Lung (tissue), 12 donors: ENCODE results near the gene SIRT6. TPM values are rescaled to one million over a fixed set of nuclear protein-coding genes. Genes with fewer than 3 reads are reported as not detected.

Source experiments
- ATAC-seq: fragments of 200-7000 bp; cut with Tn5 transposase; one replicate; pipeline ENCODE4 v1.9.1; 2020; ENCODE audit warnings: moderate number of reproducible peaks; ENCODE audit not compliant: insufficient read depth, low FRiP score
- DNase-seq, 3 donors: peaks; one replicate each; pipeline ENCODE4 v3.0.0-alpha.2; 2013 to 2017
- H3K27ac ChIP-seq, 2 donors: one replicate each; pipeline ENCODE4 v1.5.1; 2013; ENCODE audit warnings: mild to moderate bottlenecking in 2 of 2, moderate library complexity in 2 of 2, control low read depth in 1 of 2, inconsistent platforms in 1 of 2, low read depth in 1 of 2, low read length in 1 of 2
- H3K27me3 ChIP-seq, 3 donors: one replicate each; pipeline ENCODE4 v1.5.1; 2013; ENCODE audit warnings: low read length in 2 of 3; ENCODE audit not compliant: control insufficient read depth in 3 of 3, insufficient read depth in 3 of 3
- H3K36me3 ChIP-seq, 4 donors: one replicate each; pipeline ENCODE4 v1.5.1; 2013; ENCODE audit warnings: low read length in 4 of 4, mild to moderate bottlenecking in 1 of 4, moderate library complexity in 1 of 4; ENCODE audit not compliant: control insufficient read depth in 4 of 4, insufficient read depth in 4 of 4
- H3K4me1 ChIP-seq, 5 donors: one replicate each; pipeline ENCODE4 v1.5.1; 2013; ENCODE audit warnings: low read length in 5 of 5, mild to moderate bottlenecking in 2 of 5, moderate library complexity in 1 of 5; ENCODE audit not compliant: control insufficient read depth in 5 of 5, insufficient read depth in 5 of 5
- H3K4me3 ChIP-seq: one replicate; pipeline ENCODE4 v1.5.1; 2013; ENCODE audit warnings: mild to moderate bottlenecking, control low read depth, moderate library complexity
- H3K9ac ChIP-seq, 2 donors: one replicate each; pipeline ENCODE4 v1.5.1; 2013; ENCODE audit warnings: low read length in 2 of 2, control low read depth in 1 of 2; ENCODE audit not compliant: insufficient read depth in 1 of 2
- H3K9me3 ChIP-seq, 4 donors: one replicate each; pipeline ENCODE4 v1.5.1; 2013; ENCODE audit warnings: low read length in 3 of 4, mild to moderate bottlenecking in 1 of 4, moderate library complexity in 1 of 4; ENCODE audit not compliant: control insufficient read depth in 4 of 4, insufficient read depth in 3 of 4
- WGBS, 2 donors: extraction: QIAGEN DNeasy Blood & Tissue Kit; methylation state at CpG; one replicate each; pipeline ENCODE4 v1.1.7; 2013; 5-methylcytosine and 5-hydroxymethylcytosine counted together
- polyA plus RNA-seq, 2 donors: library from polyadenylated mRNA; stranded (reverse); fragments of 200-250 nt; gene quantifications; one replicate each; pipeline ENCODE4 v1.2.1, GENCODE V29; 2013
- total RNA-seq, 2 donors: library from RNA; depleted of rRNA in 1 of 2; stranded (reverse); fragments of >200 nt in 1 of 2; gene quantifications; one replicate each; pipeline ENCODE4 v1.2.1, GENCODE V29; 2014 to 2021
- TF ChIP-seq, protein P1 (sequence below): IDR thresholded peaks from 2 replicates; pipeline ENCODE4 v1.5.1; 2012; ENCODE audit warnings: mild to moderate bottlenecking; ENCODE audit errors: control extremely low read depth, extremely low read depth
- donor health status: control.
- donor health status: control.
- donor health status: Bipolar disorder and iron deficiency.
- donor health status: healthy.
- donor health status: DM: yes; HTN: yes; CAD: no.

SIRT6 gene
- total and polyA plus RNA-seq, 4 donors = 10.2 to 36.5 (median 29.2) TPM

DNA sequence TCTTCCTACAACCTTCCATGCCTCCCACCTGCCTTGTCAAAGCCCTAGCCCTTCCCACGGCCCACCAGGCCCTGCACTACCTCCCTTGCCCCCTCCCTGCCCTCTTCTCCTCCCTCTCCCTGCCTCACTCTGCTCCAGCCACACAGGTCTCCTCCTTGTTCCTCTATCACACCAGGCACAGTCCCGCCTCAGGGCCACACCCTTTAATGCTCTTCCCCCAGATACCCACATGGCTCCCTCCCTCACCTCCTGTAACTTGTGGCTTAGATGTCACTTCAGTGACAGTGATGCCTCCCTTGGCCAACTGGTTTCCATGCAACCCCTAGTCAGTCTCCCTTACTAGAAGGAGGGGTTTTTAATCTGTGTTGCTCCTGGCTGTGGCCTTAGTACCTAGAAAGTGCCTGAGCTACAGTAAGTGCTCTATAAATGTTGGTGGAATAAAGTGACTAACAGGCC is 1.3 kb downstream of the SIRT6 start:
- no peak for DNase-seq
- no peak overlapping the region for H3K9ac ChIP-seq
- H3K4me1 ChIP-seq = peaks cover 0 to 13% (median 3%) of the 10 kb centered on the region in 5 donors
- 55 to 71% methylated on average over 2 of the region's 2 CpGs for WGBS, 2 donors
- peaks cover 0 to 8% (median 0%) of the 10 kb centered on the region in 3 donors for H3K27me3 ChIP-seq
- H3K9me3 ChIP-seq = no peaks in the 10 kb centered on the region
- H3K4me3 ChIP-seq = no peak overlapping the region
- ATAC-seq = no peak
- H3K36me3 ChIP-seq = peaks cover 3 to 21% (median 5%) of the 10 kb centered on the region in 4 donors
- TF ChIP-seq, protein P1, sequence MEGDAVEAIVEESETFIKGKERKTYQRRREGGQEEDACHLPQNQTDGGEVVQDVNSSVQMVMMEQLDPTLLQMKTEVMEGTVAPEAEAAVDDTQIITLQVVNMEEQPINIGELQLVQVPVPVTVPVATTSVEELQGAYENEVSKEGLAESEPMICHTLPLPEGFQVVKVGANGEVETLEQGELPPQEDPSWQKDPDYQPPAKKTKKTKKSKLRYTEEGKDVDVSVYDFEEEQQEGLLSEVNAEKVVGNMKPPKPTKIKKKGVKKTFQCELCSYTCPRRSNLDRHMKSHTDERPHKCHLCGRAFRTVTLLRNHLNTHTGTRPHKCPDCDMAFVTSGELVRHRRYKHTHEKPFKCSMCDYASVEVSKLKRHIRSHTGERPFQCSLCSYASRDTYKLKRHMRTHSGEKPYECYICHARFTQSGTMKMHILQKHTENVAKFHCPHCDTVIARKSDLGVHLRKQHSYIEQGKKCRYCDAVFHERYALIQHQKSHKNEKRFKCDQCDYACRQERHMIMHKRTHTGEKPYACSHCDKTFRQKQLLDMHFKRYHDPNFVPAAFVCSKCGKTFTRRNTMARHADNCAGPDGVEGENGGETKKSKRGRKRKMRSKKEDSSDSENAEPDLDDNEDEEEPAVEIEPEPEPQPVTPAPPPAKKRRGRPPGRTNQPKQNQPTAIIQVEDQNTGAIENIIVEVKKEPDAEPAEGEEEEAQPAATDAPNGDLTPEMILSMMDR = no peak
- no peak overlapping the region for H3K27ac ChIP-seq

DNA sequence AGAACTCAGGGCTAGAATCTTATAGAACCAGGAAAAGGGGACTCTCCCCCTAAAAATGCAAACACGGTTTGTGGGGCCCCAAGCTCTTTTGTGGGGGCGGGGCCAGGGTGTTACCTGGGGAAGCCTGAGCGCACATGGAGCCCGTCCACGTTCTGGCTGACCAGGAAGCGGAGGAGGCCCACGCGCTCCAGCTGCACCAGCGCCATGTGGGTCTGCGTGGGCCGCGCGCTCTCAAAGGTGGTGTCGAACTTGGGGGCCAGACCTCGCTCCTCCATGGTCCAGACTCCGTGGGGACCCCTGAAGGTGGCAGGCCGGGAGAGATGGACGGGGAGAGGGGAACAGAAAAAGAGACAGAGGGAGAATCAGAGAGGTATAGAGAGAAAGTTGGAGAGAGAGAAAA is 3.4 kb downstream of the SIRT6 start:
- H3K4me1 ChIP-seq = peaks cover 0 to 10% (median 3%) of the 10 kb centered on the region in 5 donors
- peaks cover 3 to 36% (median 5%) of the 10 kb centered on the region in 4 donors for H3K36me3 ChIP-seq
- no peak overlapping the region for H3K9ac ChIP-seq
- H3K4me3 ChIP-seq = no peak overlapping the region
- no peak for DNase-seq
- no peak overlapping the region for H3K27ac ChIP-seq
- 92 to 94% methylated on average over 18 of the region's 18 CpGs for WGBS, 2 donors
- no peaks in the 10 kb centered on the region for H3K27me3 ChIP-seq
- TF ChIP-seq, protein P1 = no peak
- no peak for ATAC-seq
- H3K9me3 ChIP-seq = no peaks in the 10 kb centered on the region

DNA sequence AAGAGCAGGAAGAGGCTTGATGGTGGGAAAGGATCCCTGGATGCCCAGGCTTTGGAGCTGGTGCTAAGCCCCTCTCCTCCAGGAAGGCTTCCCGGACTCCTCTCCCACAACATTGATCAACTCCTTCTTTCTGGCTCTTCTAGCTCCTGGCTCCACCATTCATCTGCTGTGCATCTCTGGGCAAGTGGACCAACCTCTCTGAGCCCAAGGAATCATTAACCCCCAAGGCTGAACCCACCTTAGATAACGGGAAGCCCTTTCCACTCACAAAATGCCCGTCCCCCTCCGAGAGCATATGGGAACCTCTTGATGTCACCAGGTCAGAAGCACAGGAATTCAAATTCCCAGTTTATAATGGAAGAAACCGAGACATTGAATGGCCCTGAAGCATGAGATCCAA is 5.2 kb downstream of the SIRT6 start:
- DNase-seq (no peak), ATAC-seq (no peak)
- TF ChIP-seq, protein P1 = no peak
- no peak overlapping the region for H3K27ac ChIP-seq
- peaks cover 0 to 11% (median 0%) of the 10 kb centered on the region in 5 donors for H3K4me1 ChIP-seq
- H3K9ac ChIP-seq = no peak overlapping the region
- H3K27me3 ChIP-seq = no peaks in the 10 kb centered on the region
- 98% methylated on average over 5 of the region's 5 CpGs for WGBS, 2 donors
- no peaks in the 10 kb centered on the region for H3K9me3 ChIP-seq
- H3K36me3 ChIP-seq = peaks cover 3 to 36% (median 5%) of the 10 kb centered on the region in 4 donors
- no peak overlapping the region for H3K4me3 ChIP-seq

DNA sequence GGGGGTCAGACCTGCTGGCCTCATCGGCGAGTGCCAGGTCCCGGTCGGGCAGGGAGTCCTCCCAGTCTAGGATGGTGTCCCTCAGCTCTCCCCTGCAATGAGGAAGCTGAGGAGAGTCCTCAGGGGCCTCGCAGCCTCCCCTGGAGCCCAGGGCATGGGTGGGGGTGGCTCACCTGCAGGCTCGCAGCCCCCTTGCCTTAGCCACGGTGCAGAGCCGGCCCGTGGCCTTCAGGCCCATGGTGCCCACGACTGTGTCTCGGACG is 6.8 kb downstream of the SIRT6 start:
- no peak for ATAC-seq
- Histone ChIP-seq H3K4me1 (peaks cover 0 to 4% (median 0%) of the 10 kb centered on the region in 5 donors), H3K4me3 (no peak overlapping the region), H3K27me3 (no peaks in the 10 kb centered on the region), H3K27ac (no peak overlapping the region), H3K9ac (no peak overlapping the region), H3K9me3 (no peaks in the 10 kb centered on the region), H3K36me3 (peaks cover 3 to 36% (median 5%) of the 10 kb centered on the region in 4 donors)
- TF ChIP-seq, protein P1 = no peak
- DNase-seq = no peak
- 91 to 94% methylated on average over 12 of the region's 12 CpGs for WGBS, 2 donors
